Endometrium (tissue), 2 donors: ENCODE results near the gene NFKBIB.
"Not testable (repeated sequence)": the region's sequence is repeated elsewhere in the genome, so short reads cannot be mapped to it uniquely, and the experiment has no call there.

ENCODE experiments used
- FAIRE-seq: peaks from 2 replicates; lab custom pipeline; 2012; peaks lifted over from hg19 to GRCh38; lab: Jason Lieb, UNC
- donor health status: control.
- donor health status: control.

Gene NFKBIB, protein sequence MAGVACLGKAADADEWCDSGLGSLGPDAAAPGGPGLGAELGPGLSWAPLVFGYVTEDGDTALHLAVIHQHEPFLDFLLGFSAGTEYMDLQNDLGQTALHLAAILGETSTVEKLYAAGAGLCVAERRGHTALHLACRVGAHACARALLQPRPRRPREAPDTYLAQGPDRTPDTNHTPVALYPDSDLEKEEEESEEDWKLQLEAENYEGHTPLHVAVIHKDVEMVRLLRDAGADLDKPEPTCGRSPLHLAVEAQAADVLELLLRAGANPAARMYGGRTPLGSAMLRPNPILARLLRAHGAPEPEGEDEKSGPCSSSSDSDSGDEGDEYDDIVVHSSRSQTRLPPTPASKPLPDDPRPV

DNA sequence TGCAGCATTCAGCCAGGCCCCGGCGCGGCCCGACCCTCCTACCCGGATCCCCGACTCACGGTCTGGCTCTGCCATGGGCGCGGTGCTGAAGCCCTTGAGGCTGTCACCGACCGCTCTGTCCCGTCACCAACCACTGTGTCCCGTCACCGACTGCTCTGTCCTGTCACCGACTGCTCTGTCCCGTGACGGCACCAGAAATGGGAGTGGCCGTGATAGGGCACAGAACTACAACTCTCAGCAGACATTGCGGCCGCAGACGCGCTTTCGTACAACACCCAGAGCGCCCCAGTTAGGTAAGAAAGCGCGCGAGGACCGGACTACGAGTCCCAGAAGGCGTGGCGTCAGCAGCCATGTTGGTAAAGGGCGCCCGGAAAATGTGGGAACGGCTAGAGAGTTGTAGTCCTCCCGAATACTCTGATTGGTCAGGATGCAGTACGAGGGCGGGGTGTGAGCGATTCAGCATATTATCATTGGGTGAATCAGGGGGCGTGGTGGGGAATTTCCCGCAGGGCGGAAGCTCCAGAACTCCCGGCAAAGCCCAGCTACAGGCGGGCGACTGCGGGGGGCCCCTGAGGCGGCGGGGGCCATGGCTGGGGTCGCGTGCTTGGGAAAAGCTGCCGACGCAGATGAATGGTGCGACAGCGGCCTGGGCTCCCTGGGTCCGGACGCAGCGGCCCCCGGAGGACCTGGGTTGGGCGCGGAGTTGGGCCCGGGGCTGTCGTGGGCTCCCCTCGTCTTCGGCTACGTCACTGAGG is at the start of gene NFKBIB, which contains the start of gene SIRT2:
TSS of gene NFKBIB (plus strand) at position 523 of the 755 bp plus-strand sequence. CDS start at position 587, 64 bp downstream.
TSS of gene SIRT2 (minus strand) at position 172 of the 755 bp plus-strand sequence. CDS start at position 75, 97 bp downstream.
- peak; percentile 99 for FAIRE-seq

DNA sequence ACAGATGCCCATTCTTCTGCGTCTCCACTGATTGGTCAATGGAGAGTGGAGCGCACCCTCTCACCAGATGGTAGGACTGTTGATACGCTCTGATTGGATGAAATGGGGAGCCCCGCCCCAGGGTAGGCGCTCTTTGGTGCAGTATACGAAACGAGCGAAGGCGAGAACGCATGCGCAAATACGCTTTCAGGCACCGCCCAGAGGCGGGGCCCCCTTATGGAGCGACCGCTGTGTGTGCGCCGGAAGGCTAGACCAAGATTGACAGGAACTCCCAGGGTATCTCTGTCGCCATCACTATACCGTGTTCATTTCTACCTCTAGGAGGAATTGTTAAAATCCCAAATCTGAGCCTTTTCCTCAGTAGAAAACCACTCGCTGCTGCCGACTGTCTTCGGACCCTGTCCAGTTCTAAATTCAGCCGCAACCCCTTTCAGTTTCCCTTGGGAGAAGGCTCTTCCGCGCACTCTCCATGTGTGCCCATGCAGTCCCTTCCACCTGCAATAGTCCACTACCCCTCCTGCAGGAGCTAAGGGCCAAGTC is 49.3 kb upstream of the NFKBIB start:
- peak; percentile 100 for FAIRE-seq

DNA sequence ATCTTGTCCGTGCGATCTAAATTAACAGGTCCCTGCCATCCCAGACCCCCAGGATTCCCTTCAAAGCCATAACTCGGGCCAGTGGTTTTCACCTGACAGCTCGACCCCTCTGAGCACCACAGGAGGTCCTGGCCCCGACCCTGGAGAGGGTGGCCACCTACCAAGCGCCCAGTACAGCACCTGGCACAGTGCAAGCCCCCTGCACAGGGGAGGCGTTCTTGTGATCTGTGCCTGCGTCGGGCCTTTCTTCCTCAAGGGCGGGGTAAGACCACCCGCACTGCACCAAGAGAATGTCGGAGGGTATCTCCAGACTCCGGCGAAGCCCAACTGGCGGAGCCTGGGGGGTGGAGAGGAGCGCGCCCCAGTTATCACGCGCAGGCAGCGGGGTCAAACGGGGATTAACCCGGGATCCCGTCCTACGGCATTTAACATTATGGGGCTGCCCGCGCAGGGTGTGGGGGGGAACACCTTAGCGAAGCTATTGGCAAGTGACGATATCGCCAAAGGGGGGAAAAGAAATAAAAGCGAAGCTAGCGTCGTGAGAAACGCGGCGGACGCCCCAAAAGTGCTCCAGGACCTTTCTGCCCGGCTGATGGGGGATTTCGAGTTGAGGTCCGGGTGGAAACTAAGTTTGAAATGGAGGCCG is 48.7 kb upstream of the NFKBIB start:
- FAIRE-seq, result no peak

DNA sequence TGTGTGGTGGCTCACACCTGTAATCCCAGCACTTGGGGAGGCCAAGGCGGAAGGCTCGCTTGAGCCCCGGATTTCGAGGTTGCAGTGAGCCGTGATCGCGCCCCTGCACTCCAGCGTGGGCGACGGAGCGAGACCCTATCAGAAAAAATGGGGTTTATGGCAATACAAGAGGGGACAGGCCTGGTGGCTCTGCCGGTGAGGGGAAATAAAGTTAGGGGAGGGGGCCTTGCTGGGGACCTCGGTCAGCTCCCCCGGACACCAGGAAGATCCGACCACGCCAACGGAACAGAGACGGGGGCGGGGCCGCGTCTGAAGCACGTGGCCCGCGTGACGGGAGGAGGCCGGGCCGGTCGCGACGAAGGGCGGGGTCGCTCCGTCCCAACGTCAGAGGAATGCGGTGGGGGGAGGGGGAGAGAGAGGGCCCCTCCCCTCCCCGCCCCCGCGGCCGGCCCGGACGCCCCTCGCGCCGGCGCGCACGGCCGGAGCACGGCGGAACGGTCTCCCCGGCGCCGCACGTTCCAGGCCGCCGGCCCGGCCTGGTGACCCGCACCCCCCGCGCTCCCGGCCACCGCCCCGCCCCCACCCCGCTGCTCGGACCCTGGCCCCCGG is 48.0 kb upstream of the NFKBIB start:
- FAIRE-seq, result no peak

DNA sequence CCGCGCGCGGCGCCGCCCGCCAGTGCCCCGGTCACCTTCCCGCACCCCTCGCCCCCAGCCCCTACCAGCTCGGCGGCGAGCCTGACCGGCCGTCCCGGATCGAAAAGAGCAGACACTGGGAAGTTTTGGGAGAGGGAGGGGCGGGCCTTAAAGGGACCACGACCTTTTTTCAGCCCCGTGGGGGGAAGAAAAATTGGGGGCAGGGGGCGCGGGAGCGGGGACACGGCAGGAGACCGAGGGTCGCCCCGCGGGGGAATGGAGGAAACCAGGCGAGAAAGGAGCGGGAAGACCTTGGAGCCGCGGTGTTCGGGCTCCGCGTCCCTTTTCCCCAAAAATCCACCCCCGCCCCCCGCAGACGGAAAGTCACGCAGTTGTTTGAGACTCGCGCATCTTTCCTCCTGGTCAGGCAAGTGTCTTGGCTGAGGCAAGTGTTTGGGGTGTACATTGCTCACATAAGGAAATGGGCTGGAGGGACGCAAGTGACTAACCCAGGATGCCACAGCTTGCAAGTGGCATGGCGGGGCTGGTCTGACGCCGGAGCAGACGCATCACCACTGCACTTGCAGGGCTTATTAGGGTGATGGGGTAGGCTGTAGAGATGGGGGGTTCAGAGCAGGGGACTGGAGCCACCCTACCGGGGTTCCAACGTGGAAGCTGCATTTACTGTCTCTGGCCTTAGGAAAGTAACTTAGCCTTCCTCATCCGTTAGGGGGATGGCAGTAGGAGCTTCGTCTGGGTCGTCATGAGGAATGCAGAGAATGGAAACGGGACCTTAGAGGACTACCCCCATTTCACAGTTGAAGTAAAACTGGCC is 47.3 kb upstream of the NFKBIB start:
- FAIRE-seq, result no peak

DNA sequence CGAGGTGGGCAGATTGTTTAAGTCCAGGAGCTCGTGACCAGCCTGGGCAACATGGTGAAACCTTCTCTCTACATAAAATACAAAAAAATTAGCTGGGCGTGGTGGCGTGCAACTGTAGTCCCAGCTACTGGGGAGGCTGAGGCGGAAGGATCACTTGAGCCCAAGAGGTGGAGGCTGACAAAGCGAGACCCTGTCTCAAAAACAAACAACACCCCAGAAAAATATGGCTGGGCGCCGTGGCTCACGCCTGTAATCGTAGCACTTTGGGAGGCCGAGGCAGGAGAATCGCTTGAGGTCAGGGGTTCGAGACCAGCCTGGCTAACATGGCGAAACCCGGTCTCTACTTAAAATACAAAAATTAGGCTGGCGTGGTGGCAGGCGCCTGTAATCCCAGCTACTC is 46.6 kb upstream of the NFKBIB start:
- FAIRE-seq, result no peak

DNA sequence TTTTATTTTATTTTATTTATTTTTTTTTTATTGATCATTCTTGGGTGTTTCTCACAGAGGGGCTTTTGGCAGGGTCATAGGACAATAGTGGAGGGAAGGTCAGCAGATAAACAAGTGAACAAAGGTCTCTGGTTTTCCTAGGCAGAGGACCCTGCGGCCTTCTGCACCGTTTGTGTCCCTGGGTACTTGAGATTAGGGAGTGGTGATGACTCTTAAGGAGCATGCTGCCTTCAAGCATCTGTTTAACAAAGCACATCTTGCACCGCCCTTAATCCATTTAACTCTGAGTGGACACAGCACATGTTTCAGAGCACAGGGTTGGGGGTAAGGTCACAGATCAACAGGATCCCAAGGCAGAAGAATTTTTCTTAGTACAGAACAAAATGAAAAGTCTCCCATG is 44.8 kb upstream of the NFKBIB start:
- FAIRE-seq, result not testable (repeated sequence)

DNA sequence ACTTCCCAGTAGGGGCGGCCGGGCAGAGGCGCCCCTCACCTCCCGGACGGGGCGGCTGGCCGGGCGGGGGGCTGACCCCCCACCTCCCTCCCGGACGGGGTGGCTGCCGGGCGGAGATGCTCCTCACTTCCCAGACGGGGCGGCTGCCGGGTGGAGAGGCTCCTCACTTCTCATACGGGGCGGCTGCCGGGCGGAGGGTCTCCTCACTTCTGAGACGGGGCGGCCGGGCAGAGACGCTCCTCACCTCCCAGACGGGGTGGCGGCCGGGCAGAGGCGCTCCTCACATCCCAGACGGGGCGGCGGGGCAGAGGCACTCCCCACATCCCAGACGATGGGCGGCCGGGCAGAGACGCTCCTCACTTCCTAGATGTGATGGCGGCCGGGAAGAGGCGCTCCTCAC is 44.0 kb upstream of the NFKBIB start:
- FAIRE-seq, result not testable (repeated sequence)

DNA sequence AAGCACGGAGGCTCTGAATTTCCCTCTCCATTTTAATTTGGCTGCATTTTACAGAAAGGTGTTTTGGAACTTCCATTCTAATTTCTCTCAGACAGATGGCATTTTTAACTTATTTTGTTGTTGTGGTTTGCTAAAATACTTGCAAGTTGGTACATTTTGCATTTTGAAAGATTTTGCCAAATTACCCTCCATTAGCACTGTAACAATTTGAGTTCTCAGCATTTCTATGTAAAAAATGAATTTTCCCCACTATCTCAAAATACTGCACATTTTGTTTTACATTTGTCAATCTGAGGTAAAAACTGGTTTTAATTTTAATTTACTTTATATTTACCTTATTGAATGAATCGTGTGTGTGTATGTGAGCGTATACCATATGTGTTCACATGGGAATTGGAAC is 43.0 kb upstream of the NFKBIB start:
- FAIRE-seq, result no peak

DNA sequence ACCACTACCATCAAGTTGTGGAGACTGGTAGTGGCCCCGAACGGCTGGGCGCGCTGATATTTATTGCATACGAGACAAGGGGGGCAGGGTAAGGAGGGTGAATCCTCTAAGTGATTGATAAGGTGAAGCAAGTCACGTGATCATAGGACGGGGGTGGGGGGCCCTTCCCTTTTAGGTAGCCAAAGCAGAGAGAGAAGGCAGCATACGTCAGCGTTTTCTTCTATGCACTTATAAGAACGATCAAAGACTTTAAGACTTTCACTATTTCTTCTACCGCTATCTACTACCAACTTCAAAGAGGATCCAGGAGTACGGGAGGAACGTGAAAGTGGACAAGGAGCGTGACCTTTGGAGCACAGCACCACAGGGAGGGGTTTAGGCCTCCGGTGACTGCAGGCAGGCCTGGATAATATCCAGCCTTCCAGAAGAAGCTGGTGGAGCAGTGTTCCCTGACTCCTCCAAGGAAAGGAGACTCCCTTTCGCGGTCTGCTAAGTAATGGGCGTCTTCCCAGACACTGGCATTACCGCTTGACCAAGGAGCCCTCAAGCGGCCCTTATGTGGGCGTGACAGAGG is 40.1 kb upstream of the NFKBIB start:
- FAIRE-seq, result not testable (repeated sequence)

DNA sequence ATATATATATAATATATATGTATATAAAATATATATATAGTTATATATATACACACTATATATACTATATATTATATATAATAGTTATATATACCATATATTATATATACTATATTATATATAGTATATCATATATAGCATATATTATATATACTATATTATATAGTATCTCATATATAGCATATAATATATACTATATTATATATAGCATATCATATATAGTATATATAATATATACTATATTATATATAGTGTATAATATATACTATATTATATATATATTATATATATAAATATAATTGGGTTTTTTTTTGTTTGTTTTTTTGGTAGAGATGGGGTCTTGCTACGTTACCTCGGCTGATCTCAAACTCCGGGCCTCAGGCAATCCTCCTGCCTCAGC is 38.4 kb upstream of the NFKBIB start:
- FAIRE-seq, result peak; percentile 72

DNA sequence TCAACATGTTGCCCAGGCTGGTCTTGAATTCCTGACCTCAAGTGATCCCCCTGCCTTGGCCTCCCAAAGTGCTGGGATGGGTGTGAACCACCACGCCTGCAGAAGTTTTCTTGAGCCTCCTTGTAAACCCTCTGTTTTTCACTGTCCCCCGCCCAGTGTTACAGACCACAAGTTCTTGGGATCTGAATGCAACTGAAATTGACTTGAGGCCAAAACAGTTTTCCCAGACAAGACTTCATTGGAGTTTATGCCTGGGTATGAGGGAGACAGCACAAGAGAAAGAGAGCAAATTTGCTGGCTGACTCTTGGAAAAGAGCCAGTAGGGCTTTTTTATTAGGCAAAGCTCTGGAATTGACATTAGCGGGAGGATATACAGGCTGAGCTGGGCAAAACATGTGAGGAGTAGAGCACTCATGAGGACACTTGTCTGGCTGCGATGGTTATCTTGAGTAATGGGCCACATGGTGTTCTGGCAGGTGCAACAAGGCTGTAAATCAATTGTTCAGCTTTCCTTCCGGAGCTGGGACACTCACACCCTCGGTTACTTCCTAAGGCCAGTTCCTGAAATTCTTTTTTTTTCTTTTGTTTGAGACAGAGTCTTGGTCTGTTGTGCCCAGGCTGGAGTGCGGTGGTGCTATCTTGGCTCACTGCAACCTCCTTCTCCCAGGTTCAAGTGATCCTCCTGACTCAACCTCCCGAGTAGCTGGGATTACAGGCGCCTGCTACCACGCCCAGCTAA is 37.3 kb upstream of the NFKBIB start:
- no peak for FAIRE-seq

DNA sequence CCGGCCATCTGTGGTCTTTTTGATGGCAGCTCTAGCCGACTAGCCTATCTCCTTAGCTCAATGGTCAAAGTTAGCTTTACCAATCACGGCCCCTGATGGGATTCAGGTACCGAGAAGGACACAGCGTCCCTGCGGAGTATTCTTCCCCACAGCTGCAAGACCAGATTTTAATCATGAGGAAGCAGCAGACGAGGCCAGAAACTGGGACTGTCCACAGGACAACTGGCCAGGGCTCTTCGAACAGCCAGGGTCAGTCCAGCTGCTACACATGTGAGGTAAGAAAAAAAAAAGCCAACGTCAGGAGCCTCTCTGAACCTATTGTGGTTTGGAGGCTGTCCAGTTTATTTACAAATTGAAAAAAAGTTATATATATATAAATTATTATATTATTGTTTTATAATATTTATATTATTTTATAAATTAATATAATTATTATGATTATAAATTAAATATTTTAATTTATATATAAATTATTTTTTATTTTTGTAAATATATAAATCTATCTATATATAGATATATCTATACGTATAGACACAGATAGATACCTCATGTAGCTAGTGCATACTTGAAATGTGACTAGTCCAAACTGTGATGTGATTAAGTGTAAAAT is 32.5 kb upstream of the NFKBIB start:
- FAIRE-seq, result no peak

DNA sequence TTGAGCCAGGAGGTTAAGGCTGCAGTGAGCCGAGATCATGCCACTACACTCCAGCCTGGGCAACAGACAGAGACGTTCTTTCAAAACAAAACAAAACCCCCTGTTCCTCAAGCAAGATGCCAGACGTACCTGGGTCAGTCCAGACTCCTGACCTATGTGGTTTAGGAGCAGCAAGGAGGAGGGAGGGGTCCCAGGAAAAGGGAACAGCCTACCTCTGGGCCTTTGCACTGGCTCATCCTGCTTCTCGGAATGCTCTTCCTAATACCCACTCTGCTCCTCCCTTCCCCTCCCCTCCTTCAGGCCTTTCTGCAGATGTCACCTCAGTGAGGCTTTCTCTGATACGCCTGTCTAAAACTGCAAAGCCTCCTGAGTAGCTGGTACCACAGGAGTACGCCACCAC is 31.2 kb upstream of the NFKBIB start:
- no peak for FAIRE-seq

DNA sequence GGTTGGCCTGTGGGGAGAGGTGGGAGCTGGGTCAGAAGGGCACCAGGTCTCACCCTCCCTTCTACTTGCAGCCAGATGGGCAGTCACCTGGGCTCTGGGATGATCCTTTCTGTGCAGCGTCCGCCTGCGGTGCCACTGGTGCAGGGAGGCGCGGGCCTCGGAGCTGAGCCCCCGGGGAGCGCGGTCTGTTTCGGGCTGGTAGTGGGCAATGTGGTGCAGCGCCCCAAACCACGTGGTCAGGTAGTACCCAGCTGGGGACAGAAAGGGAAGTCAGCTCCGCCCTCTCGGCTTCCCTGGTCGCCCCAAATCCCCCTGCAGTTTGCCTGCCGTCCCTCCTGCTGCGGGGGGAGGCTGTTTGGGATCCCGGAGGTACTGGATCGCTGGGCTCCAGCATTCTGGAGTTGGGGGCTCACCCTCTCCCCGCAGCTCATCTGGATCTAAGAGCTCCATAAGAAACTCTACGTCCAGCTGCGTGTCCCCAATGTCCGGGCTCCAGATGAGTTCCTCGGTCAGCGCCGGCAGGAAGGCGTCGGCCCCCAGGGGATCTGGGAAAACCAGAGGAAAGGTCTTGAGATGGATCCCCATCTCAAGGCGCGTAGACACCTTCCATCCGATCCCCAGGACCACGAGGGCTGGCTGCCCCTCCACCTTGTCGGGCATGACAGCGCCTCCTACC is 30.5 kb upstream of the NFKBIB start:
- FAIRE-seq, result no peak

DNA sequence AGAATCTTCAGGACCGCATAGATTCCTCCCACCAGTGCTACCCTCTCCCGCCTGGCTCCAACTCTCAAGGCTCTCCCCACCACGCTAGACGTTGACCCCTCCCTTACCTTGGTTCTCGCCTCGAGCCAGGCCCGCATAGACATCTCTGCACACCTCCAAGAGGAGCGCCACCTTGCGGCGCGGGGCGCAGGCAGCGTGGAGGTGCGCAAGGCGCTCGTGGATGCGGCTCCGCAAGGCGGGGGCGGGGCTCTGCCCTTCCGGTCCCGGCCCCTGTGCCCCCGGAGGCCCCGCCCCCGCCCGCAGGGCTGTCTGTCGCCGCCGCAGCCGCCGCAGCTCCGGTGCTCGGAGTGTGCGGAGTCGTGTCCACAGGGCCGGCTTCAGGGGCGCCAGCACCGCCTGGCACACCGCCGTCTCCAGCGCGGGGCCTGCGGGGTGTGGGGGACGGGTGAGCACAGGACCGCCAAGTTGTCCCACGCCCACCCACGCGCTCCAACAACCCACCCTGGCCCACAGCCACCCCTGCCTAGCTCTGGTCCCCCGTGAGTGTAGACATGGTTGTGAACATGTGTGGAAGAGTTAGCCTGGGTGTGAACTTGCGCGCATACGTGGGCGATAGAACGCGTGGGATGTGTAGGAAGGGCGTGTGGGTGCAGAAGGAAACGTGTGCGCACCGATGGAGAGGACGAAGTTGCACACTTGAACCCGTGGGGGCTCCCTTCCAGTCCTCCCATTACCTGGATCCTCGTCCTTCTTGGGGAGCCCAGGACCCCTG is 29.7 kb upstream of the NFKBIB start:
- FAIRE-seq, result no peak

DNA sequence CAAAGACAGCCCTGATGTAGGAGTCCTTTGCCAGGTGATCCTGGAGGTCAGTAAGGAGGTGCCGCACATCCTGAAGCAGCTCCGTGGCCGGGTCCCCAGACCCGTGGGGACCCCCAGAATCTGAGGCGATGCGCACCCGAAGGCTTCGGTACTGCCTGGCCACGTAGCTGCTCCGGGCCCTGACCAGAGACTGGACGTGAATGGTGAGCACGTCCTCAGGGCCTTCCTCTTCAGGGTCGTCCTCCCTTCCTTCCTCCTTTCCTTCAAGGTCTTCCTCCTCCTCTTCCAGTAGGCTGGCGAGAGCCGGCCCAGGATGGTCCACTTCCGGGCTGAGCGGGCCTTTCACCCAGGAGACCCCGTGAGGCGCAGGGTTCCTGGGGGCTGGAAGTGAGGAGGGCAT is 29.2 kb upstream of the NFKBIB start:
- FAIRE-seq, result no peak

DNA sequence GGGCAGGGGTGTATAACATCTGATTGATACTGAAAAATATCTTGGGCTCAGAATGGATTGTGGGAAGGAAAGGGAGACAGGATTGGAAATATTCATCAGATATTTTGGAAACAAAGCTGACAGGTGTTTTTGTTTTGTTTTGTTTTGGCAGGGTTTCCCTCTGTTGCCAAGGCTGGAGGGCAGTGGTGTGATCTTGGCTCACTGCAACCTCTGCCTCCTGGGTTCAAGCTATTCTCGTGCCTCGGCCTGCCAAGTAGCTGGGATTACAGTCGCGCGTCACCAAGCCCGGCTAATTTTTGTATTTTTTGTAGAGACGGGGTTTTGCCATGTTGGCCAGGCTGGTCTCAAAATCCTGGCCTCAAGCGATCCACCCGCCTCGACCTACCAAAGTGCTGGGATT is 26.4 kb upstream of the NFKBIB start:
- FAIRE-seq, result not testable (repeated sequence)
